ENCODE results near the gene SEC24D.
"Not testable (repeated sequence)": the region's sequence is repeated elsewhere in the genome, so short reads cannot be mapped to it uniquely, and the experiment has no call there.

SEC24D gene, protein sequence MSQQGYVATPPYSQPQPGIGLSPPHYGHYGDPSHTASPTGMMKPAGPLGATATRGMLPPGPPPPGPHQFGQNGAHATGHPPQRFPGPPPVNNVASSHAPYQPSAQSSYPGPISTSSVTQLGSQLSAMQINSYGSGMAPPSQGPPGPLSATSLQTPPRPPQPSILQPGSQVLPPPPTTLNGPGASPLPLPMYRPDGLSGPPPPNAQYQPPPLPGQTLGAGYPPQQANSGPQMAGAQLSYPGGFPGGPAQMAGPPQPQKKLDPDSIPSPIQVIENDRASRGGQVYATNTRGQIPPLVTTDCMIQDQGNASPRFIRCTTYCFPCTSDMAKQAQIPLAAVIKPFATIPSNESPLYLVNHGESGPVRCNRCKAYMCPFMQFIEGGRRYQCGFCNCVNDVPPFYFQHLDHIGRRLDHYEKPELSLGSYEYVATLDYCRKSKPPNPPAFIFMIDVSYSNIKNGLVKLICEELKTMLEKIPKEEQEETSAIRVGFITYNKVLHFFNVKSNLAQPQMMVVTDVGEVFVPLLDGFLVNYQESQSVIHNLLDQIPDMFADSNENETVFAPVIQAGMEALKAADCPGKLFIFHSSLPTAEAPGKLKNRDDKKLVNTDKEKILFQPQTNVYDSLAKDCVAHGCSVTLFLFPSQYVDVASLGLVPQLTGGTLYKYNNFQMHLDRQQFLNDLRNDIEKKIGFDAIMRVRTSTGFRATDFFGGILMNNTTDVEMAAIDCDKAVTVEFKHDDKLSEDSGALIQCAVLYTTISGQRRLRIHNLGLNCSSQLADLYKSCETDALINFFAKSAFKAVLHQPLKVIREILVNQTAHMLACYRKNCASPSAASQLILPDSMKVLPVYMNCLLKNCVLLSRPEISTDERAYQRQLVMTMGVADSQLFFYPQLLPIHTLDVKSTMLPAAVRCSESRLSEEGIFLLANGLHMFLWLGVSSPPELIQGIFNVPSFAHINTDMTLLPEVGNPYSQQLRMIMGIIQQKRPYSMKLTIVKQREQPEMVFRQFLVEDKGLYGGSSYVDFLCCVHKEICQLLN

DNA sequence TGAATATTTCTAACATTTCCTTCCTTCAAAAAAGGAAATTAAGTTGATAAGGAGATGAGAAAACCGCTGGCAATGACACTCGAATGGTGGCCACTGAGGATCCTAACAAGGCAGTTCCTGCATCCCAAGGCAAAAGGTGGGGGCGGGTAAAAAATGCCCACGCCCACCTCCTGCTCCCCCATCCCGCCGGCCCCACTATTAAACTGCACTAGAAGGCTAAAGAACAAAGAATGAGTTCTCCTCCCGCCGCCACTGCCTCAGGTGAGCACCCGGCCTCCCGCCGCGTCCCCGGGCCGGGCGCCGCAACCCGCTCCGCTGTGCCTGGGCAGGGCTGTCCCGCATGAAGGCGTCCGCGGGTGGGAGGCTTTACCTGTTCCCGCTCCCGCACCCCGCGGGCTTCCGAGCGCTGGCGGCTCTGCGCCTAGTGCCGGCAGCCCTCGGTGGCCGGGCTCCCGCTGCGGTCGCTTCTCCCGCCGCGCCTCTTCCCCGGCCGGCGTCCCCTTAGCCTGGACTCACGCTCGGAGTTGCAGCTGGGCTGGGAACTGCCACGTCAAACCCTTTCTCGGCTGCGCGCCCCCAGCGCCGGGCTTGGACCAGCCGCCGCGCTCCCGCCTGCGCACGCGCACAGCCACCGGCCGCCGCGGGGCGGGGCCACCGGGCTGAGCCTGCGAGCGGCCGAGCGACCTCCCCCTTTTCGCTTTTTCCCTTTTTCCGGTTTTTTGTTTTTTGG, at the start of gene SEC24D:
TSS of gene SEC24D (minus strand) at position 556 of the 730 bp plus-strand sequence. CDS start 2,430 bp downstream, outside the sequence.
- peak; percentile 78 for DNase-seq

DNA sequence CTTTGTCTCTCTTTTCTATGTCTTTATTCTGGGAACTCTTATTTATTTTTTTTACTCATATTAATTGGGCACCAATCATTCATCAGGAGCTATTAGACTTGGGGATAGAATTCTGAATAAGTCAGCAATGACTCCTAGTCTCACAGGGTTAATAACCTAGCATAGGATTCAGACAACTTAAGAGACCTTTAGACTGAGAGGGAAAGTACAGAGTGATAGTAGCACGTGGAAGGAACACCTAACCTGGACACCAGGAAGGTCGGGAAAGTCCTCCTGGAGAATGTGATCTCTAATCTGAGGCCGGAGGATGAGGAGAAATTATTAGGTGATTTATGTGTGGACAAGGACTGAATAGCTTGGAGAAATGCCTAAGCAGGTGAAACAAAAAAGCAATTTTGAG, 48.8 kb upstream of the SEC24D start:
- DNase-seq: no peak

DNA sequence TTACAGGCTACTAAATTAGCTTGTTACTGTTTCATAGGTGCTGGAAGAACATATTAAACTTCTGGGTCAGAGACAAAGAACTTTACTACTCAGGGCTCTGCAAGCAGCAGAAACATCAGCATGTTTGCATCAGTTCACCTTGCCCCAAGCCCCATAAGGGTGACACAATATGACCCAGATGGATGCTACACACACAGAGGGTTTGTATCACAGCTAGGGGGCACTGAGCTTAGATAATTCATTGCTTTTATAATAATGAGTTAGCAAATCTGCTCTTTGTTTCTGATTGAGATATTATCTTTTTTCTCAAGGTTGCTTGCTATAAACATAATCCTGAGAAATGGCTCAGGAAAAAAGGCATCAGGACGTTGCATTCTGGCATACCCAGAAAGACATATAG, 47.9 kb upstream of the SEC24D start:
- DNase-seq: no peak

DNA sequence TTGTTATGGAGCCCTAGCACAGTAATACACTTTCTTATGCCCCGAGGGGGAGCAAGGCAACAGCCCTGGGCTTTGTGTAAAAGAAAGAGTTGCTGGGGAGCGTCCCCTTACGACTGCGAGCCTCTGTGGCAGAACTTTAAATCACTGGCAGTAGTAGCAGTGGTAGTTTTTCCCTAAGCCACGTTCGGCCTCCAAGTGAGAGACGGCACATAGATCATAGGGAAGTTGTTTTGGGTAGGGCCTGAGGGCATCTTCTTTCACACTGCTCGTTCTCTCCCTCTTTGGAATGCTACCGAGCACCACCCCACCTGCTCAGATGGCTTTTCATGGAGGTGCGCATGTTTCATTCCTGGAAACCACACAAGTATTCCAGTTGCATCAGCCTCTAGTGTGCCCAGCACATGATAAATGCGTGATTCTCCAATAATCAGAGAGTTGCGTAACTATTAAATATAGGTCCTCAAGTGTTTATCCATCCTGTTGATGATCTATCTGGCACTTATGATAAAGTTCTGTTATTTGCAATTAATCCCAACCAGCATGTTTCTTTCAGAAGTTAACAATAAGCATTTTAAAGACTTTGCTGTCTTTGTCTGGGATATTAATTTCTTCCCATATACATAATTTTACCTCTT, 45.7 kb upstream of the SEC24D start:
- no peak for DNase-seq

DNA sequence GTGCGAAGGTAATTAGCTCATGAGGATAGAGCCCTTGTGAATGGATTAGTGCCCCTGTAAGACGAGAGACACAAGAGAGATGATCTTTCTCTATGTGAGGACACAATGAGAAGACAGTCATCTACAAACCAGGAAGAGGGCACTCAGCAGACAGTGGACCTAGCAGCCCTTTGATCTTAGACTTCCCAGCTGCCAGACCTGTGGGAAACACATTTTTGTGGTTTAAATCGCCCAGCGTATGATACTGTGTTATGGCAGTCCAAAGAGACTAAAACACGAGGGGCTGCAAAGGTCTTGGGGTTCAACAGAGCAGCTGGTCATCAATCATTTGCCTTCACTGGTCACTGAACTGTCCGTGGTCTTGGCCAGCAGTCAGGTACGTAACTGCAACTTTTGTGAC, 43.5 kb upstream of the SEC24D start:
- DNase-seq: no peak

DNA sequence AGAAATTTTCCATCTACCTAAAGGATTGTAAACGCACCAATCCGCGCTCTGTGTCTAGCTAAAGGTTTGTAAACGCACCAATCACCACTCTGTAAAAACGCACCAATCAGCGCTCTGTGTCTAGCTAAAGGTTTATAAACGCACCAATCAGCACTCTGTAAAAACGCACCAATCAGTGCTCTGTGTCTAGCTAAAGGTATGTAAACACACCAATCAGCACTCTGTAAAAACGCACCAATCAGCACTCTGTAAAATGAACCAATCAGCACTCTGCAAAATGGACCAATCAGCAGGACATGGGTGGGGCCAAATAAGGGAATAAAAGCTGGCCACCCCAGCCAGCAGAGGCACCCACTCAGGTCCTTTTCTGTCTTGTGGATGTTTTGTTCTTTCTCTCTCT, 42.6 kb upstream of the SEC24D start:
- not testable (repeated sequence) for DNase-seq

DNA sequence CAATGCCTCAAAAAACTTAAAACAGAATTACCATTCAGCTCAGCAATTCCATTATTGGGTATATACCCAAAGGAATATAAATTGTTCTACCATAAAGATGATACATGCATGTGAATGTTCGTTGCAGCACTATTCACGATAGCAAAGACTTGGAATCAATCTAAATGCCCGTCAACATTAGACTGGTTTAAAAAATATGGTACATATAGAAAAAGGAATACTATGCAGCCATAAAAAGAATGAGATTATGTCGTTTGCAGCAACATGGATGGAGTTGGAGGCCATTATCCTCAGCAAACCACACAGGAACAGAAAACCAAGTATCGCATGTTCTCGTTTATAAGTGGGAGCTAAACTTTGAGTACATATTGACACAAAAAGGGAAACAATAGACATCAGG, 41.9 kb upstream of the SEC24D start:
- no peak for DNase-seq

DNA sequence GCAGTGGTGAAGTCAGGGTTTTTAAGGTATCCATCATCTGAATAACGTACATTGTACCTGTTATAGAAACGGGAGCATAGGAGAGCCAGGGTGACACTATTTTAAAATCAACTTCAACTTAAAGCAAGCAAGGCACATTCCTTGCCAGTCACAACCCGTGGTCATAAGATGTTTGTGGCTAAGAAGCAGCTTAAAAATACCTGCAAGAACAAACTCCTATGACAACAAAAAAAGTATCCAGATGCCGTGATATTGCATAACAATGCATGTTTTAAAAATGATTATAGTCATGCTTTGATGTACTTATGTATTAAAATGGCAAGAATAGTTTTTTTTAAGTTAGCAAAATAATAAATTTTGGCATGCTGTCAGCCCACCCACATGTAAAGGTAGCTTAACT, 36.3 kb upstream of the SEC24D start:
- DNase-seq: no peak

DNA sequence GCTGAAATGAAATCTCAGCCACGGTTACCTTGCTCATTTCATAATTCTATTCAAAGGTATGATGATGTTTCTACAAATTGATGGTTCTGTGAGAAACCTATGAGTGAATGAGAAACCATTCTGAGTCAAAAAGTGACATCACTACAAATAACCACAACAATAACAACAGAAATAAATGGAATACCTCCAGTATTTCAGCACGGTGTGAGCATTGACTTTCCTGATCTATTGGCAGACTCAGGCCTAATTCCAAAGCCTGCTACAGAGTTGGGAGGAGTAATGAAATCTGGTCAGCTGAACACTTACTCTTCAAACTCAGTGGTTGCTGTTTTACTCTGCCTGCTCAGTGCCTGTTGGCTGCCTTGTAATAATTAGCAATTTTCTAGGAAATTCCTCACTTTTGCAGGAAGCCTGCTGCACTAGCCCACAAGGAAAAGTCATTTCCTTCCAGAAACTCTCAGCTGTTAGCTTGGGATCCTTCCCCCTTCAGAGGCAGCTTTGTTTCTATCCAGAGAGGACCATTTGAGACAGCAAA, 33.9 kb upstream of the SEC24D start:
- no peak for DNase-seq

DNA sequence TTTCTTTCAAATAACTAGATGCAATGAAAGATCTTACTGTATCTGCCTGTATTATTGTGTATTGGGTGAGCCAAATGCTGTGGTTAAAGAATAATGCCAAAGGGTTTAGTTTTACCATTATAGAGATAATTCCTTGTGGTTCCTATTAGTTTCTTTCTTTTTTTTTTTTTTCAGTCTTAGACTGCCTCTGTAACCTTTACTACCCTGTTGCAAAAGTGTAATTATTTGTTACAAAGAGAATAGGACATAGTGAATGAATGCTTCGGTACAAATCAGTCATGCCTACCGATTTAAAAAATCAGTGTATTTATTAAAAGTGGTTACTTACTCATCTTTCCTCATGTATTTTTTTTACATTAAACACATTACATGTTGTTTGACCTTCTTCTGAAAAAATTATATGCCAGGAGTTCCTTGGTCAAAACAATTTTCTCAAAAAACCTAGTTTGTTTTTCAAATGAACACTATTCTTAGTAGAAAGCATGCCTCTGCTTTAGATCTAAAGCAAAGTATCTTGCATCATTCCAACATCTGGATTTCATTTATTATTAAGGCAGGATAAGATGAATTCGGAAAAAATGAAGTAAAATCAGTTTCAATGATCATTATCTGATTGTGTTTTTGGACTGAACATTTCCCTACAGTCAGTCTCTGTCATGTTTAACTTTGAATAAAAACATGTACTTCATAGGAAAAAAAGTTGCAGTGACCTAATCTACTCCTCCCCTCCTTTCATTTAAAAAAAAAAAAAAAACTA, 31.6 kb upstream of the SEC24D start:
- DNase-seq: no peak

DNA sequence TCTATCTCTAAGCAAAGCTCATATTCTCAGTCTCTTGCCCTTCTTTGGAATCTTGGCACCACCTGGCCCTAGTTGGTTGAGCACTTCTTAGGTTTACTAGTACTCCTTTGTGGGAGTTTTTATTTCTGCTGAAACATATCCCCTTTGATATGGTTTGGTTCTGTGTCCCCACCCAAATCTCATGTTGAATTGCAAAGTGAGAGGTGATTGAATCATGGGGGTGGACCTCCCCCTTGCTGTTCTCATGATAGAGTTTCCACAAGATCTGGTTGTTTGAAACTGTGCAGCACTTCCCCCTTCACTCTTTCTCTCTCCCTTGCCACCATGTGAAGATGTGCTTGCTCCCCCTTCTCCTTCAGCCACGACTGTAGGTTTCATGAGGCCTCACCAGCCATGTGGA, 30.5 kb upstream of the SEC24D start:
- no peak for DNase-seq

DNA sequence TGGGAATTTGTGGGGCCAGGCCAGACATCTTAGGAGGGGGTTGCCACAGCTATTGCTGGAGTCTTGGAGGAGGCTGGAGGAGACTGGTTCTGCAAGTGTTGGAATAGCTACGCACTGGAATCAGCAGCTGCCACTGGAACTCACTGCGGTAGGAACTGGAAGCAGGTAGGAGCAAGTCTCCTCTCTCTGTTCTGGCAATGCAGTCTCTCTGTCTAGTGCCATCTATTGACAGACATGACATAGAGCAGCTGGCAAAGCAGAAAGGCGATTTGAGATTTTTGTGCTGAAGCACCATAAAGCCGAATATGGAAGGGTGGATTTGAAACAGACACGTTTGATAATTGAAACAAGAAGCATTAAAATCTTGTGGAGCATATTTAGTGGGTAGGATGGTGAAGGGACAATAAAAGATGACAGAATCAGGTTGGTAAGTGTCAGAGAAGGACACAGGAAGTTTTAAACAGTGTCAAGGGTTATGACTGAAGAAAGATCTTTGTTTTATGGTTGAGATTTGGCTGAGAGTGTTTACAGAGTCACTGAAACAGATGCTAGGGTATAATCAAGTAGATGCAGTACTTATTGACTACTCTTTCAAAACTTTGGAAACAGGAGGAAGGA, 29.3 kb upstream of the SEC24D start:
- peak; percentile 34 for DNase-seq

DNA sequence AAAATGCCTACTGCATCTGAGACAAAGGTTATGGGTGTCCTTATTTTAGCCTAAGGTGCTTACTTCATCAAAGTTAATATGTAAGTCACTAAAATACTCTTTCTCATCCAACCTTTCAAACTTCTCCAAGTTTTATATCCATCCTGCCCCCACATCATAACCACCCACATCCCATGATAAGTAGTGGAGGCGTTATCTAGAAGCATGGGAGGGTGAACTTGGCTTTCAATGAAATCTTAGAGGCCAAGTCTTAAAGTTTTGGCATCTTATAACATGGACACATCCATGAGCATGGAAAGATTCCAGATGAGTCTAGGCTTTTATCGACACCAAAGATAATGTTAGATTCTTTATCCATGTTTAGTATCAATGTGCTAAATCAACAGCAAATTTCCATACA, 22.9 kb upstream of the SEC24D start:
- DNase-seq: no peak

DNA sequence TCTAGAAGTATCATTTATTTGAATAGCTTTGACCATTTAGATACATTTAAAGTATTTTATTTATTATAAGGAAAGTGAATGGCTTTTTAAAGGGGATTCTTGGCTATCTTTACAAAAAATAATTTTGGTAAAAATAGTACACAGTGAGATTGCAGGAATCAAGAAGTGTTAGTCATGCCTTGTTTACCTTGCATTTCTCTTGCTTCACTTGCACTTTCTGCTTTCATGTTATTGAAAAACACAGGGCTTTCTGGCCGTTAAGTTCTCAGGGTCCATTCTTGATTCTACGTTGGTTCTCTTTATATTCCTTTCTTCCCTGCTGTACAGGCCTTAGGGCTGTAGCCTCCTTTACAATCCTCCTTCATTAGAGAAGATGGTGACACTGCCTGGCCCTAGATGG, 21.8 kb upstream of the SEC24D start:
- DNase-seq: no peak

DNA sequence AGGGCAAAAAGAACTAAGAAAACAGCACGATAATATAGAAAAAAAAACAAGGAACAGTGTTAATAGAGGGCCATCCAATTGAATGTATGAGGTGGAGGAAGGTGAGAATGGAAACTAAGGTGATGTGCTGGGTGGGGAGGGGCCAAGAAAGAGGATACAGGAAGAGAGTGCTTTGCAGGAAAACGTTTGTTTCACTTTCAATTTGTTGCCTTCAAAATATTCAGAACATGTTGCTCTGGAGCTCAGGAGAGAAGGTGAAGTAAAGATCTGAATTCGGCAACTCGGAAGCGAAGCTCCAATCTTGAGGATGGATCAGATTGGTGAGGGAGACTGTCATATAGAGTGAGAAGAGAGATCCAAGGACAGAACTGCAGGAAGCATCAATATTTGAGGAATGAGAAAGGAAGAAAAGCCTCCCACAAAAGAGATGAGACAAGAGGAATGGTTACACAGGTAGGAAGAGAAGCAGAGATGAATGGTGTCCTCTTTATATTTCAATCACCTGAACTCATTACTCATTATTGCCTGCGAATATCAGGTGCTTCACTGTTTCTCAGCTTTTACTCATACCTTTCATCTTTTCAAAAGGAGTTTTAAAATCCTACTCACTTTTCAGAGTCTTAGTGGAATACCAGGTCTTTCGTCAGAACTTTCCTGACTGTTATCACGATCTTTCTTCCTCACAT, 14.7 kb upstream of the SEC24D start:
- DNase-seq: no peak

DNA sequence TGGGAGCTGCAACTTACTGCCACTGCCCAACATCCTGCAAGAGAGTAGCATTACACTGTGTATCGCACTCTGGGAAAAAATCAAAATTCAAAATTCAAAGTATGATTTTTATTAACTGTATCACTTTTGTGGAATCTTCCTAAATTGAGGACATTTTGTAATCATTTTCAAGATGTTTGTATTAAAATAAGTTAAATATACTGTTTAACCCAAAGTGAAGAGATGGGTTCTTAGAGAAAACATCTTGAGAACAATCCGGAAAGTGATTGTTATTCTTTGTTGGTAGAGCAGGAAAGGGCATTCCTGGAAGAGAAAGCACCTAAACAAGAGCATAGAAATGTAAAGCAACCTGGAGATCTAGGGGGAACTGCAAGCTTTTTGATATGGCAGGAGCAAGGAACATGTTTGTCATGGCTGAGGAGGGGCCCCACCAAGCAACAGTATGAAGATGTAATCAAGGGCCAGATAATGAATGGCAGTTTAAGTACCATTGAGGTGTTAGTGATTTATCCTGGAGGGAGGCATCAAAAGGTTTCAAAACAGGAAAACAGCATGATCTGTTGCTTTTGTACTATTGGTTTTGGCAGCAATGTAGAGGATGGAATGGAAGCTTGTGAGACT, 14.1 kb upstream of the SEC24D start:
- DNase-seq: no peak

DNA sequence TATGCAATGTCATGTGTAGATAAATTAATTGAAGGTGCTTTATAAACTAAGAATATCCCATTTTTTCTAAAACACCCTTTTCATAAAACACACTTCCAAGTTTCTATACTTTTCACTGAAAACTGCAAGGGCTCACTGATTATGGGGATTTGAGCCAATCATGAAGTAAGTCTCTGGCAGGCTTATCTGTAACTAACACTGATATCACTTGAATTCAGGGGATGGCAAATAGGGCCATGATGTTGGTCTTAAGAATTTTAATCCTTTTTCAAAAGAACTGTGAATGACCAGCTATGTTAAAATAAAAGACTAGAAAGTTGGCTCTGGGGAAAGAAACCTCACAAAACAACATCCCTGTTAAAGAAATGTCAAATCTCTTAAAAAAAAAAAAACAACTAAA, 13.0 kb upstream of the SEC24D start:
- no peak for DNase-seq

DNA sequence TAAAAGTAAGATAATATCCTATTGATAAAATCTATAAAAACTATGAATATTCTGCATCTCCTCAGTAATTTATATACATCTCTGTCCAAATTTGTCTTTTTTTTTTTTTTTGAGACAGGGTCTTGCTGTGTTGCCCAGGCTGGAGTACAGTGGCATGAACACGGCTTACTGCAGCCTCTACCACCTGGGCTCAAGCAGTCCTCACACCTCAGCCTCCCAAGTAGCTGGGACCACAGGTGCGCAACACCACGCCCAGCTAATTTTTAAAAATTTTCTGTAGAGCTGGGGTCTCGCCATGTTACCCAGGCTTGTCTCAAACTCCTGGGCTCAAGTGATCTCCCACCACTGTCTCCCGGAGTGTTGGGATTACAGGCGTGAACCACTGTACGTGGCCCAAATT, 12.3 kb upstream of the SEC24D start:
- DNase-seq: no peak

DNA sequence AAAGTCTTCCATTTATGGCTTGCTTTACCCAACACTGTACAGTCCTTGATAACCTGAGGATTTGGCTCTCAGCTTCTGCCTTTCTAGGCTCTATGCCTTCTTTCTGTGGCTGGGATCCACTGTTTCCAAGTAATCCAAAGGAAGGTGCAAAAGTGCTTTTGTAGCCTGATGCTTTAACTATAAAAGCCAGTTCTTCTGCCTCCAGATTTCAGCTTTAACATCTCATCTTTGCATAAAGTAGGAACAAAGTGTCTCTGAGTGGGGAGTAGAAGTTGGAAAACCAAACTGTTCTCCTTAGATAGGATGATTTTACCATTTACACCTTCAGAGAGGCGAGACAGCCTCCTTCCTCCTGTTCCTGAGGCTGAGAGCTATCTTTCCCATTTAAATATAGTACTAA, 11.1 kb upstream of the SEC24D start:
- DNase-seq: no peak

DNA sequence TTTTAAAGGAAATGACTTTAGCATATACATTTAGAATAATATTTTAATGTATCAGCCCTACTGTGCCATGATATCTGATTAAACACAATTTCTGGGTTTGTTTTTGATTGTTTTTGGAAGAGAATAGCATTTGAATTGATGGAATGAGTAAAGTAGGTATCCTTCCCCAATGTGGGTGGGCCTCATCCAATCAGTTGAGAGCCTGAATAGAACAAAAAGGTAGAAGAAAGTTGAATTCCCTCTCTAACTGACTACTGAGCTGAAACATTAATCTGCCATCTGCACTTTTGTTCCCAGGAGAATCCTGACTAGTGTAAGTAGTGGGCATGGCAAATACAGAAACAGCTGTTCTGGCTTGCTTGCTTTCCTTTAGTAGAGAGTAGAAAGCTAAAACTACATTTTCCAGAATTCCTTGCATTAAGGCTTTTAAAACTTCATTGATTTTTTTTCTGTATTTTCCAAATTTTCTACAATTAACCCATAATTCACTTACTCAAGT, 9.7 kb upstream of the SEC24D start:
- DNase-seq: no peak

Measured in NCI-H1092 (cell line).